Gastrocnemius medialis (tissue), 4 donors: Measurements from ENCODE around the gene SMYD2. TPM values are rescaled to one million over a fixed set of nuclear protein-coding genes. Genes with fewer than 3 reads are reported as not detected.

Experiments
- ATAC-seq, 2 donors: fragments of 150-250 bp; one replicate each; pipeline ENCODE4 v1.9.1; 2016
- DNase-seq, 2 donors: peaks; one replicate each; pipeline ENCODE4 v3.0.0-alpha.2; 2019
- H3K27ac ChIP-seq, 4 donors: fragments of 200-600 bp; sonication (generic); 1 replicate in 1 of 4; 2 replicates in 3 of 4; pipeline ENCODE4 v1.5.1; 2016 to 2018; ENCODE audit warnings: mild to moderate bottlenecking in 2 of 4, moderate library complexity in 1 of 4
- H3K27me3 ChIP-seq, 3 donors: fragments of 200-600 bp; sonication (generic) in 2 of 3; 1 replicate in 1 of 3; 2 replicates in 2 of 3; pipeline versions ENCODE4 v1.5.1 to v1.6.0; 2016 to 2019; ENCODE audit warnings: mild to moderate bottlenecking in 1 of 3, moderate library complexity in 1 of 3
- H3K36me3 ChIP-seq, 2 donors: fragments of 200-600 bp; sonication (generic) in 1 of 2; one replicate each; pipeline ENCODE4 v1.5.1; 2017 to 2018
- H3K4me1 ChIP-seq, 2 donors: fragments of 200-600 bp; sonication (generic) in 1 of 2; one replicate each; pipeline ENCODE4 v1.5.1; 2016 to 2017; ENCODE audit warnings: mild to moderate bottlenecking in 2 of 2
- H3K4me3 ChIP-seq, 4 donors: fragments of 200-600 bp; sonication (generic) in 3 of 4; 1 replicate in 1 of 4; 2 replicates in 3 of 4; pipeline ENCODE4 v1.5.1; 2016 to 2019; ENCODE audit warnings: mild to moderate bottlenecking in 2 of 4
- H3K9me3 ChIP-seq, 3 donors: fragments of 200-600 bp; sonication (generic) in 2 of 3; 1 replicate in 1 of 3; 2 replicates in 2 of 3; pipeline ENCODE4 v1.5.1; 2016 to 2019
- POLR2A ChIP-seq, 2 donors: fragments of 450-650 bp; IDR thresholded peaks; one replicate each; pipeline ENCODE4 v1.6.1; 2017; ENCODE audit warnings: antibody characterized with exemption in 2 of 2, mild to moderate bottlenecking in 2 of 2, moderate library complexity in 2 of 2
- in situ Hi-C, 4 donors: fragments of 200-750 bp; cut with MboI; loops; one replicate each; pipeline versions ENCODE4 v1.15.0 to v1.8.0; 2017; ENCODE audit warnings: low sequenced_read_pairs in 4 of 4
- intact Hi-C: fragments of 100-400 bp; cut with DNase I; formaldehyde crosslinking; loops from one replicate; pipeline ENCODE4 v1.15.1; 2023; ENCODE audit warnings: low total_unique reads
- total RNA-seq, 4 donors: library from RNA; depleted of rRNA; stranded (reverse); fragments of >200 nt; gene quantifications; one replicate each; pipeline versions ENCODE4 v1.1.0 to v1.2.3, GENCODE V29; 2016
- TF ChIP-seq, protein P1 (sequence below), 5 experiments: fragments of 450-650 bp in 3 of 5; fragments of 200-600 bp in 2 of 5; sonication (generic) in 2 of 5; IDR thresholded peaks in 4 of 5; conservative IDR thresholded peaks in 1 of 5; 1 replicate in 4 of 5; 2 replicates in 1 of 5; pipeline ENCODE4 v1.5.1; 2016 to 2019; ENCODE audit warnings: antibody characterized with exemption in 5 of 5, mild to moderate bottlenecking in 3 of 5, moderate library complexity in 3 of 5

Gene SMYD2
- total RNA-seq, 4 donors from 2014 or later, result 57.2 to 112 (median 80.4) TPM

DNA sequence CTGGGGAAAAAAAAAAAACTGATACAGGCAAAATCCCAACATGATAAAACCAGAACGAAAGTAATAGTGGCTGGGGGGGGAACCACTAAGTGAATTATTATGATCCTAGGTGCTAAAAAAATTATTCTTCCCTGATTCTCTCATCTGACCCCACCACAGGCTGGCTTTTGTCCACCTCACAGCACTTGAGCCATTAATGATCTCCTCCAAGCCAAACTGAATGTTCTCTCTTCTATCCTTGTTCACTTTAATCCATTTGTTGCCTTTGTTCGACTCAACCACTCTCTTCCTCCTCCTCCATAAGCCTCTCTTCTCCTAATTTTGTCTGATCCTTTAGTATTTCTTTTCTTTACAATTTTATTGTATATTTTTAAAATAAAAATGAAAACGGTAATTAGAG lies 16.0 kb upstream of the SMYD2 start:
- Histone ChIP-seq H3K4me3 (no peak overlapping the region), H3K9me3 (no peaks in the 10 kb centered on the region), H3K27me3 (no peaks in the 10 kb centered on the region), H3K36me3 (no peaks in the 10 kb centered on the region), H3K27ac (no peak overlapping the region), H3K4me1 (peaks cover 14 to 27% of the 10 kb centered on the region in 2 donors)
- DNase-seq, result no peak
- in situ Hi-C loops, result loop anchor here in 3 of 4 donors (5.0 kb wide), 3 partner anchors 57 to 67 kb away; no protein-coding TSS in a partner anchor
- intact Hi-C loops, result loop anchor here (5.0 kb wide), 2 partner anchors 32 to 172 kb away; no protein-coding TSS in a partner anchor
- no peak for TF ChIP-seq POLR2A (IDR thresholded peaks at IDR 0.05)
- TF ChIP-seq, protein P1, sequence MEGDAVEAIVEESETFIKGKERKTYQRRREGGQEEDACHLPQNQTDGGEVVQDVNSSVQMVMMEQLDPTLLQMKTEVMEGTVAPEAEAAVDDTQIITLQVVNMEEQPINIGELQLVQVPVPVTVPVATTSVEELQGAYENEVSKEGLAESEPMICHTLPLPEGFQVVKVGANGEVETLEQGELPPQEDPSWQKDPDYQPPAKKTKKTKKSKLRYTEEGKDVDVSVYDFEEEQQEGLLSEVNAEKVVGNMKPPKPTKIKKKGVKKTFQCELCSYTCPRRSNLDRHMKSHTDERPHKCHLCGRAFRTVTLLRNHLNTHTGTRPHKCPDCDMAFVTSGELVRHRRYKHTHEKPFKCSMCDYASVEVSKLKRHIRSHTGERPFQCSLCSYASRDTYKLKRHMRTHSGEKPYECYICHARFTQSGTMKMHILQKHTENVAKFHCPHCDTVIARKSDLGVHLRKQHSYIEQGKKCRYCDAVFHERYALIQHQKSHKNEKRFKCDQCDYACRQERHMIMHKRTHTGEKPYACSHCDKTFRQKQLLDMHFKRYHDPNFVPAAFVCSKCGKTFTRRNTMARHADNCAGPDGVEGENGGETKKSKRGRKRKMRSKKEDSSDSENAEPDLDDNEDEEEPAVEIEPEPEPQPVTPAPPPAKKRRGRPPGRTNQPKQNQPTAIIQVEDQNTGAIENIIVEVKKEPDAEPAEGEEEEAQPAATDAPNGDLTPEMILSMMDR (IDR thresholded peaks at IDR 0.05 in 4 of 5, conservative IDR thresholded peaks at IDR 0.05 in 1 of 5), result no peak
- ATAC-seq, result no peak

DNA sequence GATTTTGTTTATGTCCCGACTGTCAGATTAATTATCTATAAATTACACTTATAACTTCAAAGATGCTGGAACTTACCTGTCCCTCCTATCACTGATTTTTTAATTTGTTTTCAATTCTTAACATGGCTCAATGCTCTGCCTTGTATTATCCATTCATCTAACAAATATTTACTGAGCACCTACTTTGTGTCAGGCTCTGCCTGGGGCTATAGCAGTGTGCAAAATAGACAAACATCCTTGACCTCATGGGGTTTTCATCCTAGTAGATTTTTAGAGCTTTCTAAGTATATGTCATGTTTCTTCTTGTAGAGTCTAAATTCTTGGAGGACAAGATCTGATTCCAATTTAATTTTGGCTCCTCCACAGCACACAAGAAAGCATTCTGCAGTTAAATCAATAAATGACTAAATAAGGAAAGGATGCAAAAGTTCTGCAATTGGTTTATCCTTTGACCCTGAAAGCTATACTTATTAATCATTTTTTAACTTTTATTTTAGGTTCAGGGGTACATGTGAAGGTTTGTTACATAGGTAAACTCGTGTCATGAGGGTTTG lies 10.8 kb upstream of the SMYD2 start:
- TF ChIP-seq, protein P1 (IDR thresholded peaks at IDR 0.05 in 4 of 5, conservative IDR thresholded peaks at IDR 0.05 in 1 of 5), result no peak
- TF ChIP-seq POLR2A (IDR thresholded peaks at IDR 0.05), result no peak
- no peak overlapping the region for H3K4me3 ChIP-seq
- H3K4me1 ChIP-seq, result peaks cover 3 to 4% of the 10 kb centered on the region in 2 donors
- in situ Hi-C loops (no loop called here), intact Hi-C loops (no loop called here)
- no peak overlapping the region for H3K27ac ChIP-seq
- ATAC-seq (no peak), DNase-seq (no peak)
- no peaks in the 10 kb centered on the region for H3K9me3 ChIP-seq
- H3K36me3 ChIP-seq, result no peaks in the 10 kb centered on the region
- H3K27me3 ChIP-seq, result no peaks in the 10 kb centered on the region

DNA sequence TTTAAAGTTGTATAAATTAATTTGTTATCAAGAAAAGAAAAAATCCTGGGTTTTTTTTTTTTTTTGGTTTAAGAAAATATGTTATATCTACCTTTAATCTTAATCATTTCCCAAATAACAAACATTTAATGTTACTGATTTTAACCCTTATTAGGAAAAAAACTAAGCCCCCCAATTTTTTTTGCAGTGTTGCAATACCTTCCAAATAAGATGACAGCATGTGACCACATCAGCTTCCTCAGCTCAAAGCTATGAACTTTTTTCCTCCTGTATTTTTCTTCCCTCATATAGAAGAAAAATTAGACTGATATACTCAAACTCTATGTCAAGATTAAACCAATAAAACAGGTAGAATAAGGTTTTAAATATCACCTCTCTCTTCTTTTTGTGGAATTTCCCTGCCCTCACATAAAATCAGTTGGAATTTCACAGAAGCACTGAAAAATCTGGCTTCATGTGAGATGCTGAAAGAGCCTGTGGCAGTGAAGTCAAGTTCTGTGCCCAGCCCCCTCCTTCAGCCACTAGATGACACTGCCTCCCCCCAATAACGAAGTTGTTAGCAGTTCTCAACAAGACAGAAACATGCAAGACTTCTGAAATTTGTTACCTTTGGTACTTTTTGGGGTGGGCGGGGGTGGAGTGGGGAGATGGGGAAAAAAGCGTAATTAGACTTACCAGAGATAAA lies 9.6 kb upstream of the SMYD2 start:
- no peak for ATAC-seq
- intact Hi-C loops, result no loop called here

DNA sequence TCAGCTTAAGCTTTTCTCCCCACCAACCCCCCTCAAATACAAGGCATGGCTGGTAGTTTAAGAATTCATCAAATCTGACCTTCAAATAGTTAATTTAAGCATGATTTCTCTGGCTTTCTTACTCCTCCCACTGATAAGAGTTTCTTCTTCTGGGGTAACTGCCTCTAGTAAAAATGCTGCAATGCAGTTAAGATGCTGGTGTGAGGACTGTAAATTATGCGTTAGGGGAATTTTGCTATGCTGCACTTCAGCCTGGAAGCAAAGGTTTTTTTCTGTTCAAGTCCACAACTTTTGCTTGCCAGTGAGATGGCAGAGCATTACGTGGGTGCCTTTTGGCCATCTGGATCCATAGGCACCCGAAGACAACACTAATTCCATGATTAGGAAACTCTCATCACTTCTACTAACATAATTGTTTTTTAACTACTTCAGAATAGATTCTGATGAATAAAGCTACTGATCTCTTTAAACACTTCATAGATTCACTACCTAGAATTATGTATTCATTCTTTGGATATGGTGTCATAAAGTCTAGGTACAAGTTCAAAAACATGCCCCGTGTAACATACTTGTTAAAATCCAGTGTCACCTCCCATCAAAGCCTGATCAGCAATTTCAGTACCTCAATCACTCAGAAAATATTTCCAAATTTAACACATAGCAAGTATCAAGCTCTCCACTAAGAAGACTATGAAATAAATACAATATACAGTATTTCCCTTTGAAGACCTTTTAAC lies 8.8 kb upstream of the SMYD2 start:
- DNase-seq (no peak), ATAC-seq (no peak)
- Histone ChIP-seq H3K9me3 (no peaks in the 10 kb centered on the region), H3K27me3 (no peaks in the 10 kb centered on the region), H3K4me1 (peaks cover 3 to 4% of the 10 kb centered on the region in 2 donors), H3K36me3 (no peaks in the 10 kb centered on the region), H3K4me3 (no peak overlapping the region), H3K27ac (no peak overlapping the region)
- TF ChIP-seq POLR2A (IDR thresholded peaks at IDR 0.05), result no peak
- TF ChIP-seq, protein P1 (IDR thresholded peaks at IDR 0.05 in 4 of 5, conservative IDR thresholded peaks at IDR 0.05 in 1 of 5), result no peak
- in situ Hi-C loops, result no loop called here
- intact Hi-C loops, result no loop called here

More for the DNA sequence above, 9.6 kb upstream of the SMYD2 start:
- Histone ChIP-seq H3K27ac (no peak overlapping the region), H3K27me3 (no peaks in the 10 kb centered on the region), H3K36me3 (no peaks in the 10 kb centered on the region), H3K4me1 (peaks cover 3 to 4% of the 10 kb centered on the region in 2 donors), H3K9me3 (no peaks in the 10 kb centered on the region), H3K4me3 (no peak overlapping the region)
- no peak for DNase-seq
- TF ChIP-seq POLR2A (IDR thresholded peaks at IDR 0.05), result no peak
- TF ChIP-seq, protein P1 (IDR thresholded peaks at IDR 0.05 in 4 of 5, conservative IDR thresholded peaks at IDR 0.05 in 1 of 5), result no peak
- in situ Hi-C loops, result no loop called here
